Osteoblast (primary cell): ENCODE results near the gene OTULIN. TPM values are rescaled to one million over a fixed set of nuclear protein-coding genes. Genes with fewer than 3 reads are reported as not detected.

ENCODE experiments used
- DNase-seq: peaks from one replicate; pipeline ENCODE4 v3.0.0; 2011; ENCODE audit warnings: low spot score, mixed read lengths; ENCODE audit not compliant: insufficient read length; ENCODE audit errors: missing footprints
- H2AFZ ChIP-seq: 2 replicates; pipeline ENCODE4 v1.6.0; 2011; ENCODE audit warnings: mild to moderate bottlenecking, low read length
- H3K27ac ChIP-seq: 2 replicates; pipeline ENCODE4 v1.5.1; 2011; ENCODE audit warnings: mild to moderate bottlenecking, low read depth, low read length, moderate library complexity
- H3K27me3 ChIP-seq: 2 replicates; pipeline ENCODE4 v1.6.0; 2012; ENCODE audit warnings: mild to moderate bottlenecking, control low read depth, inconsistent platforms, low read length, moderate library complexity; ENCODE audit not compliant: insufficient read depth
- H3K36me3 ChIP-seq: 2 replicates; pipeline ENCODE4 v1.5.1; 2011; ENCODE audit warnings: mild to moderate bottlenecking, low read length, control low read depth, moderate library complexity; ENCODE audit not compliant: insufficient read depth
- H3K4me1 ChIP-seq: 2 replicates; pipeline ENCODE4 v1.5.1; 2011; ENCODE audit warnings: mild to moderate bottlenecking, low read length, control low read depth, moderate library complexity; ENCODE audit not compliant: insufficient read depth
- H3K4me2 ChIP-seq: 2 replicates; pipeline ENCODE4 v1.6.0; 2011; ENCODE audit warnings: mild to moderate bottlenecking, low read length; ENCODE audit not compliant: insufficient read depth
- H3K4me3 ChIP-seq: fragments of 200-600 bp; sonication (generic); 3 replicates; pipeline ENCODE4 v1.5.1; 2012; ENCODE audit warnings: mild to moderate bottlenecking, low read length, inconsistent platforms; ENCODE audit not compliant: insufficient read depth
- H3K79me2 ChIP-seq: 2 replicates; pipeline ENCODE4 v1.6.0; 2012; ENCODE audit warnings: mild to moderate bottlenecking, low read length, control low read depth, inconsistent platforms; ENCODE audit not compliant: insufficient read depth
- H3K9me3 ChIP-seq: 2 replicates; pipeline ENCODE4 v1.5.1; 2011; ENCODE audit warnings: low read depth, low read length, control low read depth
- H4K20me1 ChIP-seq: 2 replicates; pipeline ENCODE4 v1.6.0; 2012; ENCODE audit warnings: mild to moderate bottlenecking, low read length, control low read depth; ENCODE audit not compliant: insufficient read depth
- total RNA-seq: library from RNA; depleted of rRNA; stranded (reverse); fragments of >200 nt; gene quantifications from 2 replicates; pipeline ENCODE4 v1.2.3, GENCODE V29; 2012
- TF ChIP-seq, protein P1 (sequence below): IDR thresholded peaks from 2 replicates; pipeline ENCODE4 v1.5.1; 2011; ENCODE audit warnings: mild to moderate bottlenecking, low read depth, low read length, moderate library complexity; ENCODE audit errors: extremely low read depth

OTULIN gene
- total RNA-seq, 1 donor, result 29.7 TPM

- Histone ChIP-seq H3K36me3 (no peaks in the 10 kb centered on the region), H3K4me1 (no peaks in the 10 kb centered on the region), H2AFZ (no peak overlapping the region), H3K27me3 (no peaks in the 10 kb centered on the region), H3K9me3 (no peaks in the 10 kb centered on the region), H3K27ac (no peak overlapping the region), H4K20me1 (no peaks in the 10 kb centered on the region), H3K79me2 (no peaks in the 10 kb centered on the region), H3K4me3 (no peak overlapping the region), H3K4me2 (no peak overlapping the region)
- no peak for DNase-seq
- TF ChIP-seq, protein P1, sequence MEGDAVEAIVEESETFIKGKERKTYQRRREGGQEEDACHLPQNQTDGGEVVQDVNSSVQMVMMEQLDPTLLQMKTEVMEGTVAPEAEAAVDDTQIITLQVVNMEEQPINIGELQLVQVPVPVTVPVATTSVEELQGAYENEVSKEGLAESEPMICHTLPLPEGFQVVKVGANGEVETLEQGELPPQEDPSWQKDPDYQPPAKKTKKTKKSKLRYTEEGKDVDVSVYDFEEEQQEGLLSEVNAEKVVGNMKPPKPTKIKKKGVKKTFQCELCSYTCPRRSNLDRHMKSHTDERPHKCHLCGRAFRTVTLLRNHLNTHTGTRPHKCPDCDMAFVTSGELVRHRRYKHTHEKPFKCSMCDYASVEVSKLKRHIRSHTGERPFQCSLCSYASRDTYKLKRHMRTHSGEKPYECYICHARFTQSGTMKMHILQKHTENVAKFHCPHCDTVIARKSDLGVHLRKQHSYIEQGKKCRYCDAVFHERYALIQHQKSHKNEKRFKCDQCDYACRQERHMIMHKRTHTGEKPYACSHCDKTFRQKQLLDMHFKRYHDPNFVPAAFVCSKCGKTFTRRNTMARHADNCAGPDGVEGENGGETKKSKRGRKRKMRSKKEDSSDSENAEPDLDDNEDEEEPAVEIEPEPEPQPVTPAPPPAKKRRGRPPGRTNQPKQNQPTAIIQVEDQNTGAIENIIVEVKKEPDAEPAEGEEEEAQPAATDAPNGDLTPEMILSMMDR, result no peak
Observed at GRCh38 chr5:14628346-14628745, 36.2 kb upstream of the OTULIN start.

DNA sequence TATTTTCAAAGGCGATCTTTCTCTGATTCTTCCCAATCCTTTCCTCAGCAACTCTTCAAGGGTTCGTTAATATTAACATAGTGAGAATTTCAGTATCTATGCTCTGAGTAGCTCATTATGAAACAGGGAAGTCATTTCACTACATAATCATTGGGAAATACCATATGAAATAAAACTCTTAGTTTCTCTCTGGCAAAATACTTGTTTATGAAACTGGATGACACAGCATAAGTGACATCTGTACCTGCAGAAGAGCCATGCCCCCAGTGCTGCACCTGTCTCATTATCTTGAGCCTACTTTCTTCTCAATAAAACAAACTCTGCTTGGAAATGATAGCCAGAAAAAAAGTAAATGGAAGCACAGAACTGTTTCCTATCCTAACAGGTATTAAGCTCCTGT lies 33.8 kb upstream of the OTULIN start:
- Histone ChIP-seq H2AFZ (no peak overlapping the region), H3K27ac (no peak overlapping the region)
- TF ChIP-seq, protein P1, result no peak

DNA sequence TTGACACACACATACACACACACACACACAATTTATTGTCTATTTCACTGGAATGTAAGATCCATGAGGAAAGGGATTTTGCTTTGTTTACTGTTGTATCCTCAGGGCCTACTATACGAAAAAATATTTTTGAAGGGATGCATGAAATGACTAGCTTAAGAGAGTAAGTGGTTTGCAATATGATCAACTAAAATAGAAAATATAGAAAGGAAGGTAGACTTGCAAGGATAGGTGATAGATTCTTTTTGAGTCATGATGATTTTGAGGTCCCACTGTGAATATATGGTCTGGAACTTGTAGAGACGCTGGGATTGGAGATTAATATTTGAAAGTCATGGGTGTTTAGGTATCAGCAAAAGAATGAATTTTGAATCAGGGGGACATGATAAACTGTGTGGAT lies 28.9 kb upstream of the OTULIN start:
- H3K9me3 ChIP-seq, result no peaks in the 10 kb centered on the region
- H2AFZ ChIP-seq, result no peak overlapping the region
- TF ChIP-seq, protein P1, result no peak
- no peak overlapping the region for H3K4me3 ChIP-seq
- H4K20me1 ChIP-seq, result no peaks in the 10 kb centered on the region
- peaks cover 12% of the 10 kb centered on the region for H3K27me3 ChIP-seq
- H3K27ac ChIP-seq, result no peak overlapping the region
- no peaks in the 10 kb centered on the region for H3K36me3 ChIP-seq
- no peaks in the 10 kb centered on the region for H3K79me2 ChIP-seq
- H3K4me1 ChIP-seq, result no peaks in the 10 kb centered on the region
- H3K4me2 ChIP-seq, result no peak overlapping the region
- DNase-seq, result no peak

More for the DNA sequence above, 33.8 kb upstream of the OTULIN start:
- no peaks in the 10 kb centered on the region for H3K36me3 ChIP-seq
- H3K79me2 ChIP-seq, result no peaks in the 10 kb centered on the region
- DNase-seq, result no peak
- no peak overlapping the region for H3K4me2 ChIP-seq
- no peaks in the 10 kb centered on the region for H3K4me1 ChIP-seq
- H4K20me1 ChIP-seq, result no peaks in the 10 kb centered on the region
- no peaks in the 10 kb centered on the region for H3K27me3 ChIP-seq
- H3K9me3 ChIP-seq, result no peaks in the 10 kb centered on the region
- H3K4me3 ChIP-seq, result no peak overlapping the region

GRCh38 chr5:14640765-14641164 lies 23.8 kb upstream of the OTULIN start:
- no peak overlapping the region for H3K4me3 ChIP-seq
- H3K27me3 ChIP-seq, result peaks cover 31% of the 10 kb centered on the region
- TF ChIP-seq, protein P1, result no peak
- H2AFZ ChIP-seq, result no peak overlapping the region
- H3K79me2 ChIP-seq, result no peaks in the 10 kb centered on the region
- no peaks in the 10 kb centered on the region for H3K4me1 ChIP-seq
- no peaks in the 10 kb centered on the region for H3K36me3 ChIP-seq
- H3K9me3 ChIP-seq, result no peaks in the 10 kb centered on the region
- H3K4me2 ChIP-seq, result no peak overlapping the region
- no peak overlapping the region for H3K27ac ChIP-seq
- no peaks in the 10 kb centered on the region for H4K20me1 ChIP-seq
- DNase-seq, result no peak
